GM19463 (cell line): Measurements from ENCODE around the gene FHL1.
"Not testable (repeated sequence)": the region's sequence is repeated elsewhere in the genome, so short reads cannot be mapped to it uniquely, and the experiment has no call there.

Experiments used
- ATAC-seq: cut with Tn5 transposase; IDR thresholded peaks from one replicate; pipeline ENCODE4 v1.9.1; 2021; ENCODE audit warnings: mild to moderate bottlenecking, moderate library complexity; ENCODE audit not compliant: unreplicated experiment

FHL1 gene

DNA sequence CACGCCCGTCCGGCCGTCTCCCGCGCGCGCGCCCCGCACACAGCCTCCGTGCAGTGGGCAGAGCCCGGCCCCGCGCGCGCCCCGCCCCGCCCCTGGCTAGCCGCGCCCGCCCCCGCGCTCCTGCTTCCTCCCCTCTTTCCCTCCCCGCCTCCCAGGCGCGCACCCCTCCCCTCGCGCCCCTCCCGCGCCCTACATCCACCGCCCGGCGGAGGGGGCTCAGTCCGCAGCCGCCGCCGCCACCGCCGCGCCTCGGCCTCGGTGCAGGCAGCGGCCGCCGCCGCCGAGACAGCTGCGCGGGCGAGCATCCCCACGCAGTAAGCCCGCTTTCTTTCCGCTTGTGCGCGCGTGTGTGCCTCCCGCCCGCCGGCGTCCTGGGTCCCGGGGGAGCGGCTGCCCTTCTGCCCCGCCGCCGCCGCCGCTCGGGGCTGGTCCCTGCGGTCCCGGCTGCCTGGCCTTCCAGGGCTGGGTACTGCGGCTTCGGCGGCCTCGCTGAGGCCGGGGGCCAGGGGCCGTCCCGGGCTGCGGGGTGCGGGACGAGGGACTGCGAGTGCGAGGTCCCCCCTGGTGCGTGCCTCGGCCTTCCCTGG lies at the start of gene FHL1:
TSS of gene FHL1 (plus strand) at position 219 of the 587 bp plus-strand sequence.
- peak; percentile 73 for ATAC-seq

DNA sequence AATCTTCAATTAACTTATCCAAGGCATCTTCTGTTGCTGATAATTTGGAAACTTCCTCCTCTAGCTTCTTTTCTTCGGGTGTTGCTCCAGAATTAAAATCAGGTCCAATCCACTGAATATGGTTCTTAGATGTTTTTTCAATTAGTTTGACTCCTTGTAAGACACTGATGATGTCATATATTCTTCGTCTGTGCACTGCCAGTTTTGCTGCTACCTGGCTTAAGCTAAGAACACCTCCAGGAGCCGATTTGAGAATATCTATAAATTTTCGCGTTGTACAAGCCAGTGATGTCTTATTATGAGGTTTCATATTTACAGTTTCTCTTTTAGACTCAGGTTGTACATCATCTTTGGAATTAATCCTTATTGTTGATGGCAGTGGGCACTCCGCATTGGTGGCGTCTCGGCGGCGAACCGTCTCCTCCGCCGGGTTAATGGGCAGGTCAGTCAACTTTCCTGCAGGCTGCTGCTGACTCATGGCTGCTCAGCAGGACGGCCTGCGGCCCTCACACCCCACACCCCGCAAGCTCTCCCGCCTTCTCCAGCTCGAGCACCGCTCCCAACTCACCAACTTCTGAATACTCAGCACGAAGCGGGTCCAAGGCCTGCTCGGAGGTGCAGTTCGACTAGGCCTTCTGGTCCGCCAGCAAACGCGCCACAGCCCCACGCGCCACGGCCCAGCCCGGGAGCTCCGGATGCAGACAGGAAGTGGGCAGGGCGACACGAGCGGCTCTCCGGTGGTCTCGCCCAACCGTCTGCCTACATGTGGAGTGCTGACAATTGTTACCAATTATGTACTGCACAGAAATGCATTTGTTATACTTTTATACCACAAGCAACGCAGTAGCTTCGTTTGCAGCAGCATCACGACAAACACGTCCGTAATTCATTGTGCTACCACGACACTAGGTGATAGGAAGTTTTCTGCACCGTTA lies 49.2 kb upstream of the FHL1 start:
- no peak for ATAC-seq

DNA sequence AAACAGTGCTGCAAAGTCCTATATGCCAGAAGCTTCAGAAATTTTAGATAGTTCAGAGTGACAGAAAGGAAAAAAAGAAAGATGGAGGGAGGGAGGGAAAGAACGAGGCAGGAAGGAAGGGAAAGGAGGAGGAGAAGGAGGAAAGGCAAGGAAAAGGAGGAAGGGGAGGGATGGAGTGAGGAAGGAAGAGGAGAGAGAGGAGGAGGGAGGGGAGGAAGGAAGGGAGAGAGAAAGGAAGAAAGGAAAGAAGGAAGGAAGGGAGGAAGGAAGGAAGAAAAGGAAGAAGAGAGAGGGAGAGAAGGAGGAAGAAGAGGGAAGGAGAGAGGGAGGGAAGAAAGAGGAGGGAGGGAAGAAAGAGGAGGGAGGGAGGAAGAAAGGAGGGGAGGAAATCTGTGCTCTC lies 42.4 kb upstream of the FHL1 start:
- ATAC-seq = no peak

DNA sequence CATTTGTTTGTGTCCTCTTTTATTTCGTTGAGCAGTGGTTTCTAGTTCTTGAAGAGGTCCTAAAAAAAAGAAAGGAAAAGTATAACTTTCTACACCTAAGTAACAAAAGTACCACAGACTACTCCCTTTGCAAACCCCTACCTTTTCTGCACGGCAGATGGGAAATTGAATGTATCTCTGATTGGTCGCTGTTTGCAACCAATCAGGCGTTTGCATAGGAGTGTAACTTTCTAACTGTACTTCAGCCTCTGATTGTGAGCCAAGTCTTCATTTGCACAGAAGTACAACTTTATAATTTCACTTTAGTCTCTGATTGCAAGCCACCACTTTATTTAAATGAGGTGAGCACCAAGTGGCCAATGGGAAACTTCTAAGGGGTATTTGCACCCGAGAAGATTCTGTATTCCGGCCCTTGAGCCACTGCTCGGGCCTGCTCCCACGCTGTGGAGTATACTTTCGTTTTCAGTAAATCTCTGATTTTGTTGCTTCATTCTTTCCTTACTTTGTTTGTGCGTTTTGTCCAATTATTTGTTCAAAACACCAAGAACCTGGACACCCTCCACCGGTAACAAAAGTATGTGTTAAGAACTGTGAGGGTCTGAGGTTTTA lies 40.3 kb upstream of the FHL1 start:
- no peak for ATAC-seq

DNA sequence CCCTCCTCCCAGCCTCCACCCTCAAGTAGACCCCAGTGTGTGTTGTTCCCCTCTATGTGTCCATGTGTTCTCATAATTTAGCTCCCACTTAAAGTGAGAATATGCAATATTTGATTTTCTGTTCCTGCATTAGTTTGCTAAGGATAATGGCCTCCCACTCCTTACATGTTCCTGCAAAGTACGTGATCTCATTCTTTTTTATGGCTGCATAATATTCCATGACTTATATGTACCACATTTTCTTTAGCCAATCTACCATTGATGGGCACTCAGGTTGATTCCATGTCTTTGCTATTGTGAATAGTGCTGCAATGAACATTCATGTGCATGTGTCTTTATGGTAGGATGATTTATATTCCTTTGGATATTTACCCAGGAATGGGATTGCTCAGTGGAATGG lies 38.4 kb upstream of the FHL1 start:
- ATAC-seq = not testable (repeated sequence)

DNA sequence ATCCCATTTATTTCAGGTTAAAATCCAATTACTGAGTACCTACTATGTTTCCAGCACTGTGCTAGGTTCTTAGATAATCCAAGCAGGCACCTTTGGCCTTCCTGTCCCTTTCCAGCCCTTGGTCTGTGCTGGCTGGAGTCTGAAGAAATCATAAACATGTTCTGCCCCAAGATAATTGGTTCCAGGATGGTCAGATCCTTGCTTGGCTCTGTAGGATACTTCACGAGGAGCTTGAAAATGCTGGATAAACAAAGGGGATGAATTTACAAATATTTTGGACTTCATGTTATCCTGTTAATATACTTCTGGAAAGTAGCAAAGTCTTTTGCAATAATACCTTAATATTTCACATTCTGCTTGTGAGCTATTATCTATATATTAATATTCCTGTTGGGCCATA lies 35.0 kb upstream of the FHL1 start:
- no peak for ATAC-seq

DNA sequence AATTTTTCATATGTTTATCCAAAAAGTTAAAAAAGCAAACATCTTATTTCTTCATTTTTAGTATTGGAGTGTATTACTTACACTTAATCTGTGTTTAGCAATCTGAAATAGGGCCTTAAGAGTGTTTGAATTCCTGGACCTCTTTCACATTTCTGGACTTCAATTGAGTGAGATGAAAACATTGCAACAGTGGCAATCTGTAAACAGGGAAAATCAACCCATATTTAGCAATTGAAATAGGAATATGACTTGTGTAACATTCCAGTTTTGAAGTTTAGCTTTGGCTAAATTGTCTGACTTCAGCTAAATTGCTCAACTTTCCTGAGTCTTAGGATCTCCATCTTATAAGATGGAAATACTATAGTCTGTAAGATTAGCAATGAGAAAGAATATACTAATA lies 34.6 kb upstream of the FHL1 start:
- no peak for ATAC-seq

DNA sequence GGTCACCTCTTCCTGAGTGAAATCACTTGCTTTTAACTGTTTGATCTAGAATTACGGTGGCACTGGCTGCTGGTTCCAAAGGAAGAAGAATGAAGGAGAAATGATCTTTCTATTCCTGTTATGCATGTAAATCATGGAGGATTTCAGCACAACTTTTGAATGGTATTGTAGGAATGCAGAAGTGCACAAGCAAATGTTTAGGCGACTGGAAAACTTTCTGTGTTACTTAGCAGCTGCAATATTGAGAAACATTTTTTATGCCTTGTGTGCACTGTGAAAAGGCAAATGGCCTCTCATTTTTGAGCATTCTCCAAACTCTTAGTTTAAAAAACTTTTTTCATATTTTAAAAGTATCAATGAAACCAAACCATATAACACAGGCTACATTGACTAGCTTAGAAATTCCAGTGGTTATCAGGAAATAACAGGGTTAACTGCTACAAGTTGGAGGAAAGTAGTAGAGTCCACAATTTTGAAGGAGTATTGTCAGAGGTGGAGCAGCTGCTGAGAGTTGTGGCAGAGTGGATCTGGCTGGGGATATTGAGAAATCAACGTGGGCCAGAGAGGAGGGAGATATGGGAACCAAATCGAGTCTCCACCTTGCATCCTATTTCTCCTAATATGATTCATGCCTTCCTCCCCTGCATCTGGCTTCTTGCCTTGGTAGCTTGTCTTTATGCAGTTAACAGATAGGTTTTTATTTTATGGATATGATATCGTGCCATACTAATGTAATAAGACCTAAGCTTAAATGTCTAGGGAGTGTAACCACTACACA lies 32.0 kb upstream of the FHL1 start:
- ATAC-seq = no peak

DNA sequence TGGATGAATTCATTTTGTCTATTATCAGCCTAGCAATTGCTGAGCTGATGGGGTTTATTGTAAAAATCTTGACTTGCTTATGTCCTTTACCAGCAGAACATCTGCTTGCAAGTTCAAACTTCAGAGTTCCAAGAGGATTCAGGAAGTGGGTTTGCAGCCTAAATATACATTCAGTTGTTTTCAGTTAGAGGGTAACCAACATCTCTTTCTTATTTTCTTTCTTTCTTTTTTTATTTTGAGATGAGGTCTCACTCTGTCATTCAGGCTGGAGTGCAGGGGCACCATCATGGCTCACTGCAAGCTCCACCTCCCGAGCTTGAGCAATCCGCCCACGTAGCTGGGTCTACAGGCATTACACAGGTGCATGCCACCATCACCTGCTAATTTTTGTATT lies 31.4 kb upstream of the FHL1 start:
- no peak for ATAC-seq

DNA sequence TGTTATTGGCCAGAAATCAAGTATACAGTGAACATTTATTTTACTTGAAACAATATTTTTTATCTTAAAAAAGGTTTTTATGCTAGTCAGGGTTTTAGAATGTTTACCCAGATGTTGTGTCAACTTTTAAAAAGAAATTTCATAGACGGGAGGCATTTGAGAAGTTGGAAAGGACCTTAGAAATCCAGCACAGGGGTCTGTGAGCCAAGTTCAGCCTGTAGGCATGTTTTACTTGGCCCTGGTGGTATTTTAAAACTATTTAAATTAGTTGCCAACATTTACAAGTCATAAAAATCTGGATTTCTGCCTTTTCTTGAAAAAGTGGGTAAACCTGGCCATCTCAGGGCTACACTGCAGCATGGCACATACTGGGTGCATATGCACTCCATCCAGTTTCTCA lies 25.5 kb upstream of the FHL1 start:
- ATAC-seq = no peak

DNA sequence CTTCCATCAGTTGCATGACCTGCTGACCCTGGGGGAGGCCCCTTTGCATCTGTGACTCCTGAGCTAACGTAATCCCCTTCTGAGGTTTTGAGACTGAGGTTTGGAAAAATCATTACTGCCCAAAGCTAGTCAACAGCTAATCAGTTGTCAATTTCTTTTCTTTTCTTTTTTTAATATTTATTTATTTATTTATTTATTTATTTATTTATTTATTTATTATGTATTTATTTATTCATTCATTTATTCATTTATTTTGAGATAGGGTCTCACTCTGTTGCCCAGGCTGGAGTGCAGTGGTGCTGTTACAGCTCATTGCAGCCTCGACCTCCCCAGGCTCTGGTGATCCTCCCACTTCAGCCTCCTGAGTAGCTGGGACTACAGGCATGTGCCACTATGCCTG lies 25.1 kb upstream of the FHL1 start:
- no peak for ATAC-seq

DNA sequence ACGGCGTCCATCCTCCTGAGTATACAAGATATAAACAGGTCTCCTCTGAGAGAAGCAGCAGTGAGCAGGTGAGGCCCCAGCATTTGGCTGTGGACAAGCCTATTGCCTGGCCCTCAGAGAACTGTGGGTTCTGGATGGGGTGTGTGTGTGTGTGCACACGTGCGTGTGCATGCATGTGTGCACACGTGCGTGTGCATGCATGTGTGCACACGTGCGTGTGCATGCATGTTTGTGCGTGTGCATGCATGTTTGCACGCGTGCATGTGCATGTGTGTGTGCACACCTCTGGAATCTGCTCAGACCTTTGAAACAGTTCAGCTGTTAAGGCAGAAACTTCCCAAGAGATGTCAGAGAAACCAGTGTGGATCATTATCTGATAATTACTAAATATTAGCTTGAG lies 22.2 kb upstream of the FHL1 start:
- ATAC-seq = no peak

DNA sequence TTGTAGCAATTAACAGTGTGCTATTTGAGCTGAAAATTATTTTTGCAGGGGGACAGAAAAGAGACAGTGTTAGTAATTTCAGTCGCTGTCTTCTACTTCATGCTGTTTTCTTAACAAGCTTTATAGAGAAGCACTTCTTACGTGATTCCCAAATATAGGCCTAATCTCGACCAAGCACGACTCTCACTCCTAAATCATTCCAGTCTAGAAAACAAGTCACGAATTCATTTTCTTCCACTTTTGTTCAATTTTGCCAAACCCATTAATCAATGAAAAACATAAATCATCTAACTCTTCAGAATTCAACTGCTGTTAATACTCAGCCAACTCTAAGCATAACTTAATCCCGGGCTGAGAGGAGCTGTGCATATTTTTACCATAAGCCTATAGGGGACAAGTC lies 21.0 kb upstream of the FHL1 start:
- ATAC-seq = no peak

DNA sequence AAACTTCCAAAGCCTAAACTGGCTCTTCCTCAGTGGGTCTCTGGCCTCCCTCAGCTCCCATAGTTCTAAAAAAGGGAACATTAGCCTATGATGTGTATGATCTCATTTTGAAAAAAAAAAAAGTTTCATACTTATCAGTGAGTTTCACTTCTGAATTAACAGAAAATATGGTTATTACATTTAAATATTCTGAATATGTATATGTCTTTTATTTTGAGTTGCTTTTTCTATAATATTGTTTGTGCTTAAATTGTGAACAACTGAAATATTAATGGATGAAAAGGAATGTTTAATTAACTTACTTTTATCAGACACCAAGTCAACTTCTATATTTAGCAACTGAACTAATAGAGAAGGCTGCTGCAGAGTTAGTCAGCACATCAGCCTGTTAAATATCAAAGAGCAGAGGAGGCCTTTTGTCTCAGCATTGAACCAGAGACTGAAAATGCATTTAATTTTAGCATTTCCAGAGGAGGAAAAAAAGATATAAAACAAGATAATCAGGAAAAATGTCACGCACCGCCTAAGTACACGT lies 20.4 kb upstream of the FHL1 start:
- ATAC-seq = no peak

DNA sequence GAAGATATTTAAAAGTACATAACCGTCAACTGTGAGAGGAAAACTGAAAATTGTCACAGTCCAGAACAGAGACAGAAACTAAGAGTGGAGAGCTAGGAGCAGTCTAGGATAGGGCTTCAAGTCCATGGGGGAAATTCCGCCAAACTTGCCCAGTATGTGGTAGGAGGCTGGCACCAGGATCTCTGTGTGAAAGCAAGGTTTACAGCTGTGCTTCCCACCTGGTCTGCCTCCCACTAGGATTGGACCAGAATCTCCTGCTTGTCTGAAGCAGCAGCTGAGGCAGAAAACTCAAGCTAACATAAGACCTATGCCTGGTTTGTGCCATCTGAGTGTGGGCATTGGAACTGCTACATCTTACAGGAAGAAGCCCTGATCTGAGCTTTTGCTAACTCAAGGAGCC lies 18.6 kb upstream of the FHL1 start:
- ATAC-seq = no peak

DNA sequence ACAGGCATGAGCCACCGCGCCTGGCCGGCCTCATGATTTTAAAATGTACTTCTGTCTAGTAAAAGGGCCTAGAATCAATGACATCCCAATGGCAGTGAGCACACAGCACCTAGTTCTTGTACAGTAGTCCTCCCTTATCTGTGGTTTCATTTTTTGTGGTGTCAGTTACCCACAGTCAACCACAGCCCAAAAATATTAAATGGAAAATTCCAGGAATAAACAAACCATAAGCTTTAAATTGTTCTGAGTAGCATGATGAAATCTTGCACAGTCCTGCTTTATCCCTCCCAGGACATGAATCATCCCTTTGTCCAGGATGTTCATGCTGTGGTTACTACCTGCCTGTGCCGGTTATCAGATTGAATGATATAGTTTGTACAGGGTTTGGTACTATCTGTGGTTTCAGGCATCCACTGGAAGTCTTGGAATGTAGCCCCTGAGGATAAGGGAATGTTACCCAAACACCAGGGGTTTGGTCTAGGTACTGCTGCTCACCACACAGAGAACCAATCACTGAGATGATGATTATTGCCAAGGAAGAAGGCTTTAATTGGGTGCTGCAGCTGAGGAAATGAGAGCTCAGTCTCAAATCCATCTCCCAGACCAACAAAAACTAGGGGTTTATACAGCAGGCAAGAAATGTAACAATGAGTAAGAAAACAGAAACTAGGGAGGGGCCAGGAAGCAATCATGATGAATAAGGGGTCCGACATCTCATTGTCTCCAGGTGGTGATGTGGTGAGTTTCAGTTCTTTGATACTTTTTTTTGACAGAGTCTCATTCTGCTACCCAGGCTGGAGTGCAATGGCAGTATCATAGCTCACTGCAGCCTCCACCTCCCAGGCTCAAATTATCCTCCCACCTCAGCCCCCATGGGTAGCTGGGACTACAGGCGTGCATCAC lies 16.2 kb upstream of the FHL1 start:
- no peak for ATAC-seq

DNA sequence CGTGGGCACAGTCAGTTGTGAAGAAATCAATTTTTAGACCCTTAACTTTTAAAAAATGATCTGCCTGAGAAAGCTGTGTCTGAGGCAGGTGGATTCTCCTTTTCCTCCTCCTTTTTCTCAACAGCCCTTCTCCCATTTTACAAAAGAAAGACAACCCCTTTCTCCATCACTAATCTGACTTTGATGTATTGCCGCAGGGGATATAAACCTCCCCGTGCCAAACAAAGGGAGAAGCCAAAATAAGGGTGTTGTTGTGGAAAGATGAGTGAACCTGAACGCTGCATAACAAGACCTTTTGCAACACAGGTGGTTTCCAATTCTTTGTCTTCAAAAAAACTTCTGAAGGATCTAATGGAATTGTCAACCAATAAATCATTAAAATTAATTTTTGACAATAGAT lies 8.4 kb upstream of the FHL1 start:
- ATAC-seq = no peak

DNA sequence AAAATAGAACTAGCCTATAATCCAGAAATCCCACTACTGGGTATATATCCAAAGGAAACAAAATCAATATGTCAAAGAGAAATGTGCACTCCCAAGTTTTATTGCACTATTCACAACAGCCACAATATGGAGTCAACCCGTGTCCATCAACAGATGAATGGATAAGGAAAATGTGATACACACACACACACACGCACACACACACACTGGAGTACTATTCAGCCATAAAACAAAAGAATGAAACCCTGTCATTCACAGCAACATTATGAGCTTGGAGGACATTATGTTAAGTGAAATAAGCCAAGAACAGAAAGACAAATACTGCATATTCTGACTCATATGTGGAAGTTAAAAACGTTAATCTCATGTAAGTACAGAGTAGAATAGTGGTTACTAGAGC lies 5.8 kb upstream of the FHL1 start:
- no peak for ATAC-seq

DNA sequence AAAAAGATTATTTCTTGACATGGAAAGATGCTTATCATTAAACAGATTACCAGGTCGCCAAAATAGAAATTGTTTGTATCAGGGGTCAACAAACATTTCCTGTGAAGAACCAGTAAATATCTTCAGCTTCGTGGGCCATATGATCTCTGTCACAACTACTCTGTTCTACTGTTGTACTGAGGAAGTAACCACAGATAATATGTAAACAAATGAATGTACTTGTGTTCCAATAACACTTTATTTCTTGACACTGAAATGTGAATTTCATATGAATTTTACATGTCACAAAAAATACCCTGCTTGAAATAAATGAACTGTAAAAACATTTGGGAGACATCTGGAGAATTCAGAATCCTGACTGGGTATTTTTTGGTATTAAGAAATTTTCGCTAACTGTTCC lies 4.7 kb upstream of the FHL1 start:
- ATAC-seq = no peak

DNA sequence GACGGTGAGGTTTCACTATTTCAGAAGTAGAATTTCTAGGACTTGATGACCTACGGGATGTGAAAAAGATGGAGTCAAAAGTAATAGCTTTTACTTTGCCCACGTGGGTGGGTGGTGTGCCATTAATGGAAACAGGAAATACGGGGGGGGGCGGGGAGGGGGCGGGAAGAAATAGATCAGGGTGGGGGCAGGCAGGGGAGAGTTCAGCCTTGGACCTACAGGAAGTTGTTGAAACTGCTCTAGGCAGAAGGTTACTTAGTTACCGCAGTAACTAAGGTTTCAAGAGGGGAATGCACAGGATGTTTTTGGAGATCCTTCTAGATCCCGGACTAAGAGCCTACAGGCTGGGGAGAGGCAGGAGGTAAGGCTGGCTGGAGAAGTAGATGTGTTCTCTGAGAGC lies 3.6 kb upstream of the FHL1 start:
- ATAC-seq = no peak
